H9 (cell line): ENCODE data around the gene NEXMIF. TPM values are rescaled to one million over a fixed set of nuclear protein-coding genes. Genes with fewer than 3 reads are reported as not detected.

Source experiments
- DNase-seq: peaks from one replicate; pipeline ENCODE4 v3.0.0-alpha.2; 2017
- H2AFZ ChIP-seq: one replicate; pipeline ENCODE4 v1.6.1; 2013; ENCODE audit warnings: mild to moderate bottlenecking, low read length, control low read depth, moderate library complexity
- H2AK5ac ChIP-seq: 2 replicates; pipeline ENCODE4 v1.6.1; 2013; ENCODE audit warnings: low read length, control low read depth, mixed read lengths; ENCODE audit not compliant: insufficient read length
- H2BK120ac ChIP-seq: one replicate; pipeline ENCODE4 v1.6.1; 2013; ENCODE audit warnings: low read depth, mild to moderate bottlenecking, low read length, control low read depth, inconsistent platforms; ENCODE audit not compliant: poor library complexity, severe bottlenecking
- H2BK12ac ChIP-seq: 2 replicates; pipeline ENCODE4 v1.6.1; 2013; ENCODE audit warnings: low read length, control low read depth, mixed read lengths, low read depth; ENCODE audit not compliant: insufficient read length
- H2BK15ac ChIP-seq: 2 replicates; pipeline ENCODE4 v1.6.1; 2013; ENCODE audit warnings: low read depth, low read length, control low read depth
- H2BK20ac ChIP-seq: one replicate; pipeline ENCODE4 v1.6.1; 2013; ENCODE audit warnings: low read depth, mild to moderate bottlenecking, low read length, control low read depth, inconsistent platforms; ENCODE audit not compliant: poor library complexity, severe bottlenecking
- H2BK5ac ChIP-seq: 2 replicates; pipeline ENCODE4 v1.6.1; 2013; ENCODE audit warnings: low read length, control low read depth, mixed read lengths; ENCODE audit not compliant: insufficient read length
- H3K14ac ChIP-seq: 2 replicates; pipeline ENCODE4 v1.6.1; 2013; ENCODE audit warnings: low read length, control low read depth; ENCODE audit not compliant: insufficient read depth
- H3K18ac ChIP-seq: 2 replicates; pipeline ENCODE4 v1.6.1; 2013; ENCODE audit warnings: low read depth, mild to moderate bottlenecking, mixed read lengths, low read length, control low read depth; ENCODE audit not compliant: insufficient read length
- H3K23ac ChIP-seq: 2 replicates; pipeline ENCODE4 v1.6.1; 2013; ENCODE audit warnings: low read length, control low read depth, mixed read lengths, low read depth; ENCODE audit not compliant: insufficient read length
- H3K23me2 ChIP-seq: 2 replicates; pipeline ENCODE4 v1.6.1; 2013; ENCODE audit warnings: low read depth, mild to moderate bottlenecking, mixed read lengths, low read length, control low read depth; ENCODE audit not compliant: insufficient read length, poor library complexity, severe bottlenecking
- H3K27ac ChIP-seq: 2 replicates; pipeline ENCODE4 v1.5.1; 2013; ENCODE audit warnings: low read length, control low read depth, mixed read lengths, low read depth; ENCODE audit not compliant: insufficient read length
- H3K27me3 ChIP-seq: 2 replicates; pipeline ENCODE4 v1.6.1; 2013; ENCODE audit warnings: low read length, control low read depth, inconsistent platforms; ENCODE audit not compliant: insufficient read depth
- H3K4ac ChIP-seq: 2 replicates; pipeline ENCODE4 v1.6.1; 2013; ENCODE audit warnings: low read depth, mild to moderate bottlenecking, control low read depth, inconsistent platforms, low read length, moderate library complexity
- H3K4me1 ChIP-seq: 2 replicates; pipeline ENCODE4 v1.6.1; 2013; ENCODE audit warnings: low read length, control low read depth, inconsistent platforms; ENCODE audit not compliant: insufficient read depth
- H3K4me2 ChIP-seq: 2 replicates; pipeline ENCODE4 v1.6.1; 2013; ENCODE audit warnings: low read length, control low read depth, mixed read lengths; ENCODE audit not compliant: insufficient read length, insufficient read depth
- H3K56ac ChIP-seq: 2 replicates; pipeline ENCODE4 v1.6.1; 2013; ENCODE audit warnings: low read depth, mild to moderate bottlenecking, mixed read lengths, low read length, control low read depth; ENCODE audit not compliant: insufficient read length
- H3K79me1 ChIP-seq: 2 replicates; pipeline ENCODE4 v1.6.1; 2013; ENCODE audit warnings: low read depth, mild to moderate bottlenecking, moderate library complexity, low read length, control low read depth, inconsistent platforms; ENCODE audit not compliant: insufficient read depth, poor library complexity, severe bottlenecking
- H3K79me2 ChIP-seq: 2 replicates; pipeline ENCODE4 v1.6.1; 2013; ENCODE audit warnings: low read length, control low read depth, inconsistent platforms; ENCODE audit not compliant: insufficient read depth
- H3K9ac ChIP-seq: 2 replicates; pipeline ENCODE4 v1.6.1; 2013; ENCODE audit warnings: low read length, control low read depth, mixed read lengths; ENCODE audit not compliant: insufficient read length; ENCODE audit errors: extremely low read depth
- H3K9me3 ChIP-seq: one replicate; pipeline ENCODE4 v1.6.1; 2013; ENCODE audit warnings: low read depth, low read length, inconsistent platforms; ENCODE audit not compliant: control insufficient read depth
- H3T11ph ChIP-seq: one replicate; pipeline ENCODE4 v1.6.1; 2013; ENCODE audit warnings: mild to moderate bottlenecking, low read length, control low read depth, inconsistent platforms
- H4K20me1 ChIP-seq: one replicate; pipeline ENCODE4 v1.6.1; 2013; ENCODE audit not compliant: control insufficient read depth, insufficient read length, insufficient read depth
- H4K5ac ChIP-seq: 2 replicates; pipeline ENCODE4 v1.6.1; 2013; ENCODE audit warnings: low read depth, mild to moderate bottlenecking, mixed read lengths, low read length, control low read depth; ENCODE audit not compliant: insufficient read length
- H4K8ac ChIP-seq: replicated peaks from 2 replicates; pipeline ENCODE4 v1.6.1; 2013; ENCODE audit warnings: low read length, control low read depth, mixed read lengths, low read depth; ENCODE audit not compliant: insufficient read length
- H4K91ac ChIP-seq: 2 replicates; pipeline ENCODE4 v1.6.1; 2013; ENCODE audit warnings: low read depth, mild to moderate bottlenecking, moderate library complexity, mixed read lengths, low read length, control low read depth; ENCODE audit not compliant: insufficient read length
- H3K27ac Mint-ChIP-seq, 3 experiments: 2 replicates in 2 of 3; 3 replicates in 1 of 3; pipeline ENCODE4 v1.8.0; 2020 to 2021; ENCODE audit warnings: mixed read lengths in 3 of 3, mild to moderate bottlenecking in 1 of 3, moderate library complexity in 1 of 3
- H3K27me3 Mint-ChIP-seq: 2 replicates; pipeline ENCODE4 v1.8.0; 2021; ENCODE audit warnings: low read depth, mild to moderate bottlenecking, moderate library complexity, mixed read lengths
- H3K36me3 Mint-ChIP-seq, 3 experiments: 2 replicates in 2 of 3; 3 replicates in 1 of 3; pipeline ENCODE4 v1.8.0; 2020 to 2021; ENCODE audit warnings: low read depth in 3 of 3, mixed read lengths in 3 of 3; ENCODE audit not compliant: insufficient read depth in 1 of 3
- H3K4me1 Mint-ChIP-seq, 2 experiments: 2 replicates each; pipeline ENCODE4 v1.8.0; 2020; ENCODE audit warnings: mixed read lengths in 2 of 2
- H3K4me3 Mint-ChIP-seq, 2 experiments: 2 replicates in 1 of 2; 3 replicates in 1 of 2; pipeline ENCODE4 v1.8.0; 2020 to 2021; ENCODE audit warnings: mild to moderate bottlenecking in 2 of 2, mixed read lengths in 2 of 2, moderate library complexity in 1 of 2
- H3K9me3 Mint-ChIP-seq, 2 experiments: 2 replicates in 1 of 2; 3 replicates in 1 of 2; pipeline ENCODE4 v1.8.0; 2020; ENCODE audit warnings: mild to moderate bottlenecking in 2 of 2, mixed read lengths in 2 of 2, moderate library complexity in 1 of 2
- WGBS: extraction: QIAGEN DNeasy Blood & Tissue Kit; methylation state at CpG from one replicate; pipeline ENCODE4 v1.1.7; 2013; ENCODE audit warnings: missing lambda C conversion rate, low lambda C conversion rate, mixed read lengths; ENCODE audit not compliant: insufficient read length; ENCODE audit errors: extremely low coverage; 5-methylcytosine and 5-hydroxymethylcytosine counted together
- total RNA-seq: library from RNA; stranded (reverse); gene quantifications from 2 replicates; pipeline ENCODE4 v1.2.1, GENCODE V29; 2021
- TF ChIP-seq, protein P1 (sequence below): fragments of 200-600 bp; sonication (generic); conservative IDR thresholded peaks from 3 replicates; pipeline ENCODE4 v1.8.0; 2021; ENCODE audit warnings: antibody characterized with exemption, mild to moderate bottlenecking

The NEXMIF gene
- total RNA-seq, 1 experiment from 2014 or later = 0.22 TPM

DNA sequence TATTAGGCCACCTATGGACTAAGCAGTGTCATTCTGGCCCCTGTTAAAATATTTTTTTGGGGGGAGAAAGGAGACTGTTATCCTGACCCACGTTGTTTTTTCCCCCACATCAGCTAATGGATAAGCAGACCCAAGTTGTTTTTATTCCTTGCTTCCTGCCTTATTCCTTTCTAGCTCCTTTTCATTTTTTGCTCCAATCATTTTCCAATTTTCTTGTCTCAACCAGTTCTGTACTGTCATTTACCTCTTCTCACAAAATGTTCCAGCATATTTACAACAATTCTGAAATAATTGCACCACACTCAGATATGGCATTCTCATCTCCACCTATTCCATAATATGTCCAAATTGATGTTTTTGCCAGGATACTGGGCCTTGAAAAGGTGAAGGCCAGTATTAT is 150.3 kb downstream of the NEXMIF start:
- no peak overlapping the region for H4K8ac ChIP-seq

More for the DNA sequence above, 150.3 kb downstream of the NEXMIF start:
- Histone ChIP-seq H2BK12ac (no peak overlapping the region), H2AK5ac (no peak overlapping the region), H2BK5ac (no peak overlapping the region), H4K91ac (no peak overlapping the region), H2AFZ (no peak overlapping the region), H2BK20ac (no peak overlapping the region), H3K9me3 (peaks cover 23% of the 10 kb centered on the region), H2BK120ac (no peak overlapping the region), H3K14ac (no peak overlapping the region), H3K79me1 (no peaks in the 10 kb centered on the region), H3K27me3 (no peaks in the 10 kb centered on the region), H2BK15ac (no peak overlapping the region), H3K4me2 (no peak overlapping the region), H3T11ph (no peak overlapping the region), H3K9ac (no peak overlapping the region), H3K18ac (no peak overlapping the region), H4K20me1 (no peaks in the 10 kb centered on the region), H3K23me2 (no peaks in the 10 kb centered on the region), H4K5ac (no peak overlapping the region), H3K4me1 (no peaks in the 10 kb centered on the region), H3K27ac (no peak overlapping the region), H3K56ac (no peak overlapping the region), H3K4ac (no peak overlapping the region), H3K79me2 (no peaks in the 10 kb centered on the region), H3K23ac (no peak overlapping the region)
- no CpG with 5 or more reads among the region's 1 CpG for WGBS
- peaks cover 44 to 55% of the 10 kb centered on the region in 2 experiments for H3K9me3 Mint-ChIP-seq
- 0 out of 4 replicates have a peak, but pooled peaks cover 0 to 2% of the 10 kb centered on the region in 2 experiments for H3K4me1 Mint-ChIP-seq
- TF ChIP-seq, protein P1, sequence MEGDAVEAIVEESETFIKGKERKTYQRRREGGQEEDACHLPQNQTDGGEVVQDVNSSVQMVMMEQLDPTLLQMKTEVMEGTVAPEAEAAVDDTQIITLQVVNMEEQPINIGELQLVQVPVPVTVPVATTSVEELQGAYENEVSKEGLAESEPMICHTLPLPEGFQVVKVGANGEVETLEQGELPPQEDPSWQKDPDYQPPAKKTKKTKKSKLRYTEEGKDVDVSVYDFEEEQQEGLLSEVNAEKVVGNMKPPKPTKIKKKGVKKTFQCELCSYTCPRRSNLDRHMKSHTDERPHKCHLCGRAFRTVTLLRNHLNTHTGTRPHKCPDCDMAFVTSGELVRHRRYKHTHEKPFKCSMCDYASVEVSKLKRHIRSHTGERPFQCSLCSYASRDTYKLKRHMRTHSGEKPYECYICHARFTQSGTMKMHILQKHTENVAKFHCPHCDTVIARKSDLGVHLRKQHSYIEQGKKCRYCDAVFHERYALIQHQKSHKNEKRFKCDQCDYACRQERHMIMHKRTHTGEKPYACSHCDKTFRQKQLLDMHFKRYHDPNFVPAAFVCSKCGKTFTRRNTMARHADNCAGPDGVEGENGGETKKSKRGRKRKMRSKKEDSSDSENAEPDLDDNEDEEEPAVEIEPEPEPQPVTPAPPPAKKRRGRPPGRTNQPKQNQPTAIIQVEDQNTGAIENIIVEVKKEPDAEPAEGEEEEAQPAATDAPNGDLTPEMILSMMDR = no peak
- H3K27me3 Mint-ChIP-seq = no peaks in the 10 kb centered on the region
- no peak overlapping the region for H3K4me3 Mint-ChIP-seq
- H3K36me3 Mint-ChIP-seq = no peaks in the 10 kb centered on the region
- no peak for DNase-seq
- H3K27ac Mint-ChIP-seq = no peak overlapping the region
